Stimulated activated CD4-positive, alpha-beta T cell treated with anti-CD3 and anti-CD28 coated beads, Interleukin-1b, Interleukin-23, amount 100 ng/mL, for 24 hours (primary cell): ENCODE data around the gene BCL3.

Experiments
- DNase-seq, 4 experiments: peaks; one replicate each; pipeline ENCODE4 v3.0.0-alpha.2; 2020; ENCODE audit warnings: low read depth in 4 of 4, low spot score in 1 of 4

BCL3 gene

DNA sequence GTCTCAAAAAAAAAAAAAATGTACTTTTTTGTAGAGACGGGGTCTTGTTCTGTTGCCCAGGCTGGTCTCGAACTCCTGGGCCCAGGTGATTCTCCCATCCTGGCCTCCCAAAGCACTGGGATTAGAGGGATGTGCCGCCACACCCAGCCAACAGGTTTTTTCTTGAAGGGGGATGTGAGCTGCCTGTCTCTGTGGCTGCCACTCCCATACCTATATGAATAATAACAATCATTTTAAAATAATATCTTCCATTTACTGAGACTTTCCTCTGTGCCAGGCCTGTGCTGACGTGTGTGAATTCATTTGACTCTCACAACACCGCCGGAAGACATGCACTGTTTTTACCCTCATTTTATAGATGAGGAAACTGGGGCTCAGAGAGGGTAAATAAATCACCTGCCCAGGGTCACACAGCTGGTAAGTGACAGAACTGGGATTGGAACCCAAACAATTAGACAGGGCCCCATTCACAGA is 7.2 kb upstream of the BCL3 start:
- no peak for DNase-seq

DNA sequence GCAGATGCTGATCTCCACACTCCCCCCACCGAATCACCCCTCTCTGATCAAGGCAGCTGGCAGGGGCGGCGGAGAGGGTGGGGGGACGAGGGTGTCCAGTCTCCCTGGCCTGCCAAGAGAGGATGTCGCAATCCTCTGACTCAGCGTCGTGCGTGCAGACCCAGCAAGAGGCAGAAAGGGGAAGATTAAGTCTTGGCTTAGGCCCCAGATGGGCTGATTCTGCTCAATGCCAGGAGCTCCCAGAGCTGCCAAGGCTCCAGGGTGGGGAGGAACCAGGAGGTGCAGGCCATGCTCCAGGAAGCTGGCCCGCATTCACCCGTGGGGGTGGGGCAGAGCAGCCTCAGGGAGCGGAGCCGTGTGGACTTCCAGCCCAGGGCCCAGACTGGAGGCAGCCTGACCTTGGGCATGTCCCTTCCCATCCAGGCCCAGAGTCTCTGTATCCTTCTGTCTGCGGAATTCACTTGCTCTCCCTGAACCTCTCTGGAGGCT is 6.6 kb upstream of the BCL3 start:
- DNase-seq = no peak

DNA sequence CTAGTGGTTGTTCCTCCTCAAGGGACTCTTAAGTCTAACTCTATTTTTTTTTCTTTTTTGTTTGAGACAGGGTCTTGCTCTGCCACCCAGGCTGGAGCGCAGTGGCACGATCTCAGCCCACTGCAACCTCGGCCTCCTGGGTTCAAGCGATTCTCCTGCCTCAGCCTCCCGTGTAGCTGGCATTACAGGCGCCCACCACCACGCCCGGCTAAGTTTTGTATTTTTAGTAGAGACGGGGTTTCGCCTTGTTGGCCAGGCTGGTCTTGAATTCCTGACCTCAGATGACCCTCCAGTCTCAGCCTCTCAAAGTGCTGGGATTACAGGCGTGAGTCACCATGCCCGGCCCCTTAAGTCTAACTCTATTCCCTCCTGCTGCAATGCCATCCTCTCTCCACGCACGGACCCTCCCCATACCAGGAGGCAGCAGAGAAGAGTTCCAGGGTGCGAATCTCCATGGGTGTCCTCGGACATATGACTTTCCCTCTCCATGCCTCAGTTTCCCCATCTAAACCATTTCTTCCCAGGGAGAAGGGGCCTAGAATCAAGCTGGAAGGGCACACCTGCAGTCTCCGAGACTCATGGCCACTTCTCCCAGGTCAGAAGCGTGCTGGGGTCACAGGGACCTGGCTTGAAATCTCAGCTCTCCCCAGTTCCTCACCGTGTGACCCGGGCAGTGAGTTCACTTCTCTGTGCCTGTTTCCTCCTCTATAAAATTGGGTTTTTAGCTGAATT is 6.0 kb upstream of the BCL3 start:
- no peak for DNase-seq

DNA sequence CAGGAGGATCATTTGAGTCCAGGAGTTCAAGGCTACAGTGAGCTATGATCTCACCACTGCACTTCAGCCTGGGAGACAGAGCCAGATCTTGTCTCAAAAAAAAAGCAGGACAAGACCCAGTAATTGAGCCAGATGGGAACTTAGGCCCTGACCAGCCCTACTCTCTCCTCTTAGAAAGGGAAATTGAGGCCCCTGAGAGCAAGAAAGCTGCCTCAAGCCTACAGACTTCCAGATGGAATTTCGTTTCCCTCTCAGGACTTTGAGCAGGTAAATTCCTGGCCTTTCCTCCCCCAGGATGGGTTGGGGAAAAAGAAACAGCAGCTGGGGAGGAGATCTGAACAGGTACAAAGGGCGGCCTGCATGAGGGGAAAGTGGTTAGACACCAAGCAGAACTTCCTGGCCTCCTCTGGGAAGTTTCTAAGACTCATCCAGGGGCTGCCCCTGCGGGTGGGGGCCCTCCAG is 3.6 kb upstream of the BCL3 start:
- DNase-seq = no peak

DNA sequence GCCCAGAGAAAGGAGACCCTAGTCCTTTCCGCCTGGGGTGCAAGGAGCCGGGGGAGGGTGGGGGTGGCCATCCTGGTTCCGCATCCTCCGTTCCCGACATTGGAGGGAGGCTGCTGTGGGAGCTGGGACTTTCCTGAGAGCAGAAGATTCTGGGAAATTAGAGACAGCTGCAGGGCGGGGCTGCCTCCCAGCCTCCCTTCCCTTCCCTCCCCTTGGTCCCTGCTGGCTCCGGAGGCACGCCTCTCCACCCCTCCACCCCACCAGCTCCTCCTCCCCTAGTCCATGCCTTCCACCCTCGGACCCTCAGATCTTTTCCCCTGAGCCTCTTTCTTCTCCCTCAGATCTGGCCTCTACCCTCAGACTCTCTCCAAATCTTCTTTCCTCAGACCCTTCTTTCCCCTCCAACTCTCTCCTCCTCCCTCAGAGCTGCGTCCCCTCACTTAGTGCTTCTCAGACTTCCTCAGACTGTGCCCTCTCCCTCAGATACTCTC is 3.1 kb upstream of the BCL3 start:
- DNase-seq = no peak

DNA sequence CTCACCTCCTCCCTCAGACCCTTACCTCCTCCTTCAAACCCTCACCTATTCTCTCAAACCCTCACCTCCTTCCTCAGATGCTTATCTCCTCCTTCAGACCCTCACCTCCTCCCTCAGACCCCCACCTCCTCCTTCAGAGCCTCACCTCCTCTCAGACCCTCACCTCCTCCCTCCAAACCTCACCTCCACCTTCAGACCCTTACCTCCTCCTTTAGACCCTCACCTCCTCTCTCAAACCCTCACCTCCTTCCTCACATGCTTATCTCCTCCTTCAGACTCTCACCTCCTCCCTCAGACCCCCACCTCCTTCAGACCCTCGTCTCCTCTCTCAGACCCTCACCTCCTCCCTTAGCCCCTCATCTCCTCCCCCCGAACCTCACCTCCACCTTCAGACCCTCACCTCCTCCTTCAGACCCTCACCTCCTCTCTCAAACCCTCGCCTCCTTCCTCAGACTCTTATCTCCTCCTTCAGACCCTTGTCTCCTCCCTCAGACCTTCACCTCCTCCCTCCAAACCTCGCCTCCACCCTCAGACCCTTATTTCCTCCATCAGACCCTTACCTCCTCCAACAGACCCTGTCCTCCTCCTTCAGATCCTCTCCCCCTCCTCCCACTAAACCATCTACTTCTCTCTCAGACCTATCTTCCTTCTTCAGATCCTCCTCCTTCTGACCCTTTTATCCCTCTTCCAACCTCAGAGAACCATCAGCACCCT is 2.5 kb upstream of the BCL3 start:
- DNase-seq = no peak

DNA sequence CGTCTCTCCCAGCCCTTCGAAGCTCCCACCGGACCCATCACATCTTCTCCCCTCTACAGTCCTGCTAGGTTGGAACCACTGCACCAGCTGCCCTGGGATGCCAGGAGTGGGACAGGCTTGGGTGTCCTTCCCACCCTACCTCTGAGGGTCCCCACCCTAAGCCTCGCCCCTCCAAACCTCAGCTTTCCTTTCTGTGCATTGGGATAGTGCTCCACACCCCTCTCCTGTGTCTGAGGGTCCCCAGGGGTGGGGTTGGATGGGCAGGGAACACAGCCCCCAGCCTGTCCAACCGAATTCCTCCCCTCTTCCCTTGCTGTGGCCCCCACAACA is 1.9 kb upstream of the BCL3 start:
- no peak for DNase-seq

DNA sequence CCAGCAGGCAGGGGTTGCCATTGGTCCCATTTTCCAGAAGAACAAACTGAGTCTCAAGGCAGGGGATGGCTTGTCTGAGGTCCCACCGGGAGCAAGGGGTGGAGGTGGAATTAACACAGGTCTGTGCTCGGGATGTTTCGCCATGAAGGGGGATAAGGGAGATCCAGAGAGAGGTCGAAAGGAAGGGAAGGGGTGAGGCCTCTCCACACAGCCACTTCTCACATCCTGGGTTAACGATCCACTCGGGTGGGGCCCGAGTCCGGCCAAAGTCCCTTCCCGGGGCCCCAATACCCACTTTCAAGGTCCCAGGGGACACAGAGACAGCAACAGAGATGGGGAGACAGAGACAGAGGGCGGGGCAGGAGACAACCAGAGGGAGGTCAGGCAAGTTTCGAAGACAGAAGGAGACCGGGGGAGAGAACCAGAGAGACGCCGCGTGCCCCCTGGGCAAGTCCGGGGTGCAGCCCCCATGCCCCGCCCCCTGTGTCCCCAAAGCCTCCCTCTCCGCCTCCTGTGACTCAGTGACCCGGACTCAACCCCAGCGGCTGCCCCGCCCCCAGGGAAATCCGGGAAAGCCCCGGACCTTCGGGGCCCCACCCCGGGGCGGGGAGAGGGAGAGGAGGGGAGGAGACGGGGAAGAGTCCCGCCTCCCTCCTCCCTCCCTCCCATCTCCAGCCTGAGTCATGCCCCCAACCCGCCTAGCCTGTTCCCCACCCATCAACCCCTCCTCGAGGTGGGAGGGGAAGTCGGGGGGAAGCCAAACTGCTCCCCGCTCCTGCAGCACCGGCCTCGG is 1.4 kb upstream of the BCL3 start:
- peak; percentile 77 to 95 (median 88) for DNase-seq

DNA sequence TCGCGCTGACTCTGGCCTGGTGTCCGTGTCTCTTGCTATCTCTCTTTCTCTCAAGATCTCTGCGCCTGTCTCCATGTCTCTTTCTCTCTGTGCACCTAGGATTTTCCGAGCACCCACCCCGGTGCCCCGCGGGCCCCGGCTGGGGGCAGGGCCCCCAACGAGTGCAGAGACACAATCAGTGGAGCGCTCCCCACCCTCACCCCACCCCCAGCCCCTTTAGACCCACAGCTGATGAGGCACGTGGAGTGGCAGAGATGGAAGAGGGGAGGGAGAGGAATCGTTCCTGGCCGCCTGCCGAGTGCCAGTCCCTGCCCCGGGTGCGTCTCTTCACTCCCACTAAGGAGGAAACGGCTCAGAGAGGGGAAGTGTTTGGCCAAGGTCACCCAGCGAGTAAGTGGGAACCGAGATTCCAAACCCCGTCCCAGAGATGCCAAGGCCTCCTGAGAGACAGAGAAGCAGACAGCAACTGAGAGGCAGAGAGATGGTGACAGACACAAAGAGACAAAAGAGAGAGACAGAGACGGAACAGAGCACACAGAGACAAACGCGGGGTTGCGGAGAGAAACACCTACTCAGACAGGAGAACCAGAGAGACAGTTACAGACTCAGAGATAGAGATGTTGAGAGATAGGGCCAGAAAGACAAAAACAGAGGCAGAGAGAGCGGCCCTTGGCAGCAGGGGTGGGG is 626 bp upstream of the BCL3 start:
- DNase-seq = peak in 1 of 4 experiments; percentile 25

DNA sequence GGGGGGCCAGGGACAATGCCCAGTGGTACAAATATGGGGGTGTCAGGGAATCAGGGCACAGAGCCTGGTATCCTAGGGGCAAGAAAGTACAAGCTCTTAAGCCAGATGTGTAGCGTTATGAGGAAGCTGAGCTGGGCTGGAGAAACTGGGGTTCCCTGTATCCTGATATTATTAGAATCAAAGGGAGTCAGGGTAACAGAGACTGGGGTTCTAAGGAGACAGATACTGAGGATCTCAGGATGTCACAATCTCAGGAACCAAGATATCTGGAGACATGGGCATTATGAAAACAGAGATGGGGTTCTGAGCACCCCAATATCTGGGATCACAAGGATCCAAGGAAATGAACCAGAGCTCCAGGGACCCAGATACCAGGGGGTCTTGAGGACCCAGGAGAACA is 784 bp downstream of the BCL3 start:
- no peak for DNase-seq

DNA sequence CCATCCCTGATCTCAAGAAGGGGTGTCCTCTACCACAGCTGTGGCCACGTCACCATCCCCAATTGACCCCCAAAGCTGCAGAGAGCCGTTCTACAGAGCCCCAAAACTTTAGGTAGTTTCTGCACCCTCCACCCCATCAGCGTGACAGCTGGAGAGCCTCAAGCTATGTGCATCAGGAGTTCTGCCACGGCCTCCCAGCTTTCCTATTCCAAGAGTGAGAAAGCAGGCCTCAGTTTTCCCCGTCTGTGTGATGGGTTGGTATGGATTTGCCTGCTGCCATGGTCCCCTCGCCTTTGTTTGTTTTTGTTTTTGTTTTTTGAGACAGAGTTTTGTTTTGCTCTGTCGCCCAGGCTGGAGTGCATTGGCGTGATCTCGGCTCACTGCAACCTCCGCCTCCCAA is 1.5 kb downstream of the BCL3 start:
- DNase-seq = no peak

DNA sequence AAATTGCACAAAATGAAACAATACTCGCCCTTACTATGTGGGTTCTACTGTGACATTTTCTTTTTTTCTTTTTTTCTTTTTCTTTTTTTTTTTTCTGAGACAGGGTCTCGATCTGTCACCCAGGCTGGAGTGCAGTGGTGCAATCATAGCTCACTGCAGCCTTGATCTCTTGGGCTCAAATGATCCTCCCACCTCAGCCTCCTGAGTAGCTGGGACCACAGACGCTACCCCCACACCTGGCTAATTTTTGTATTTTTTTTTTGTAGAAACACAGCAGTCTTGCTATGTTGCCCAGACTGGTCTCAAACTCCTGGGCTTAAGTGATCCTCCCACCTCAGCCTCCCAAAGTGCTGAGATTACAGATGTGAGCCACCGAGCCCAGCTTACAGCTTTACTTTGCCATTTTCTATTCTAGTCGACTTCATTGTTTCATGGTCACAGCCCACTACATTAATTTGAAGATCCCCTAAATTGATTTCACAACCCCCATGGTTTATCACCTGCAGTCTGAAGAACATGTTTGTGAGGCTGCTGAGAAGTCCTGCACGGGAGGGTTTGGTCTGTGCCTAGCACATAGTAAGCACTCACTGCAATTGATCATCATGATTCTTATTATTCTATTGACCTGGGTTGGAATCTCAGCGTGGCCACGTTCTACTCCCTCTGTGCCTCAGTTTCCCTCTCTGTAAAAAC is 3.8 kb downstream of the BCL3 start:
- DNase-seq = no peak

DNA sequence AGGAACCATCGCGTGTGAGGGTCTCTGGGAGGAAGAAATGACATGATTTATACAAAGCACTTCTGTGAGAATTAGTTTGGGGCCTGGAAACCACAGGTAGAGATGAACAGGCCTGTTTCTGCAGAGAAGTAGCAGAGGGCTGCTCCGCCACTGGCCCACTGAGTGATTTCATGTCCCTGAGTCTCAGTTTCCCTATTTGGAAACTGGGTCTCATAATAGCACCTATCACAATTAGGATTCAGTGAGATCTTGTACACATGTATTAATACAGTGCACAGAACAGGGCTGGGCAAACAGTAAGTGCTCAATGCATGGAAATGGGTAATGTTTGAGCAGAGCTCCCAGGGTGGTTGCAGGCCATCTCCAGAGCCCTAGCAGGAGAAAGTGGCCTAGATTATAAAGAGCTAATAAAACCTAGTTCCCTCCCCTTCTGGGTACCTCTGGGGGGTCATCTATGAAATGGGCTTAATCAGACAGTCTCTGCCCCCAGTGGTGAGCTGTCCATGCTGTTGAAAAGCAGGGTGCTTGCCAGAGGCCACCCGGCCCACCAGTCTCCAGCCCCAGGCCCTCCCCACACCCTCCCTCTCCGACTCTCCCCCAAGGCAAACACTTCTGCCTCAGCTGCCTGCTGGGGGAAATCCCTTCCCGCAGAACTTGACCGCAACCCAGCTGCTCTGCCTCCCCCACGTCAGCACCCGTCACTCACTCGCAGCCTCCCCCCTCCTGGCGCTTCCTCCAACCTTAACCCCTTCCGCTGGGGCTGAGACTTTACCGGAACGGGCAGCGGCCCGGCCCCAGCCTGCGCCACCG is 4.5 kb downstream of the BCL3 start:
- peak; percentile 79 to 94 (median 85) for DNase-seq

DNA sequence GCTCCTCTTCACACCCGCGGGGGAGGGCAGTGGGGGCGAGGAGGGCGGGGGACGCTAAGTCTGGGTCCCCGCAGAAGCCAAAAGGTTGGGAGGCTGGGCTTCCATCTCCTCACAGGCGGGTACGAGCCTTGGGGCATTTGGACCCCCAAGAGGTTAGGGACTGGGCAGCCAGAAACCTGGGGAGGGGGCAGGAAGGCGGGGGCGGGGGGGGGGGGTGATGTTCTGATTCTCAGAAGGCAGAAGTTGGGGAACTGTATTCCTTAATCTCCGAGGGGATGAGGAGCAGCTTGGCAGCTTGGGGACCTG is 5.1 kb downstream of the BCL3 start:
- no peak for DNase-seq

DNA sequence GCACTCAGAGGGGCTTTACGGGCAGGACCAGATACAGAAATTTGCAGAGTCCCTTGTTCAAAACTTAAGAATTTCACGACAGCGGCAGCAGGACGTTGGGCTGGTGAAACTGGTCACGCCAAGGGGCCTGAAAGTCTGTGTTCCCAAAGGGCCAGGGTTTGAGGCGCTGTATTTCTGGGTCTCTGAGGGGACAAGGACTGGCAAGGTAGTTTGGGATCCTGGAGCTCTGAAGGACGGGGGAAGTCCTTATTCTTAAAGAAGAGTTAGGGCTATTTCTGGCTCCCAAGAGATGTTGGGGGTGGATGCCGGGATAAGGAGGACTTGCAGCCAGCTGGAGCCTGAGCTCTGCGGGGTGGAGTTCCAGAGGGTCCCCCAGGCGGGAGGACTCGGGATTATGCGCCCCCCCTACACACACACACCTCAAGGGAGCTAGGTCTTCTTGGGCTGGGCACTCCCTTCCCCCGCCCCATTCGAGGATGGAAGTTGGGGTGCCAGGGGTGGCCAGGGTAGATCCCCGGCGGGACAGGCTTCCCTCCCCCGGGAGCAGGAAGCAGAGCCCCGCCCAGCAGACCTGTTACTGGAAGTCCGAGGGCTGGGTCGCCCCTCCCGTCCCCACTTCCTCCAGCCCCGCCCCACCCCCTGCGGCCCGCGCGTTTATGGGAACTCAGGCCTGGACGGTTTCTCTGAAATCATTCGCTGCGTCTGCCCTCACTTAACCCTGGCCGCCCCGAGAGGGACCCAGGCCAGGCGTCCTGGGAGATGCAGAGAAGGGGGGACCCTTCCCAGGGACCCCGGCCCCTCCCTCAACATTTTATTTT is 5.6 kb downstream of the BCL3 start:
- peak in 2 of 4 experiments; percentile 65 to 92 for DNase-seq

DNA sequence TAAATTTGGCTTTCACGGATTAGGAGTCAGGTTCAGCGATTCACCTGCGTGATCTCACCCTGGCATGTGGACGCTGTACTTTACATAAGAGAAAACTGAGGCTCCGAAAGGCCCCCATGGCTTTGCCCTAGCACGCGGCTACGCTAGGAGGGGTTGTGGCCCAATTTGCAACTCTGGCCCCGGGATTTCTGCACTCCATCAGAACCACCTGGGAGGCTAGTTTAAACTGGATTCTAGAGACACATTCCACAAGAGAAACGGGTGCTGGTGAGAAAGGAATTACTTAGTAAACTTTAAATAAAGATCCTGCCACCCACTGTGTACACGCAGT is 6.2 kb downstream of the BCL3 start:
- no peak for DNase-seq

DNA sequence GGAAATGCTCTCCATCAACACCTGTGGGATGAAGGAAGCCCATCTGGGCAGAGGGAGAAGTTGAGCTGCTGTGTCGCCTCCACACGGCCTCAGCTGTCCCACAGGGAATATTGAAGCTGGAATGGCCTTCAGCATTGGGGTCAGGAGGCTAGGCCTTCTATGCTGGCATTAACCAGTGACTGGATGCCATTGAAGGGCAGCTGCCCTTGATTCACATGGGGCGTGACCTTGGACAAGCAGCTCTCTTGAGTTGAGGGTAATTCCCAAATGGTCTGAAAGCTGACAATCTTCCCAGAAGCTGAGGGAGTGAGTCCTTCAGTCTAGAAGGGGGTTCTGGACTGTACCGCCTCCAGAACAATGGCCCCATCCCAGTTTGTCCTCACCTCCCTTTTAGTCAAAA is 6.7 kb downstream of the BCL3 start:
- no peak for DNase-seq

DNA sequence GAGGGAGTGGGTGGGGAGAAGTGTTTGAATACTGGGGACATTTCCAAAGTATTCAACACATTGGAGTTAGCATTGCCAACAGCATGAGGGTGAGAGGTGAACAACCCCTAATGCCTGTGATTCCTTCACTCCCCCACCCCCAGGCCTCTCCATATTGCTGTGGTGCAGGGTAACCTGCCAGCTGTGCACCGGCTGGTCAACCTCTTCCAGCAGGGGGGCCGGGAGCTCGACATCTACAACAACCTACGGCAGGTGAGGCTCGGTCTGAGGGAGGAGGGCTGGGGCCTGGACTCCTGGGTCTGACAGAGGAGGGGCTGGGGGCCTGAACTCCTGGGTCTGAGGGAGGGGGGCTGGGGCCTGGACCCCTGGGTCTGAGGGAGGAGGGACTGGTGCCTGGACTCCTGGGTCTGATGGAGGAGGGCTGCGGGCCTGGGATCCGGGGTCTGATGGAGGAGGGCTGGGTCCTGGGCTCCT is 7.6 kb downstream of the BCL3 start:
- no peak for DNase-seq
